GM21825 (cell line): ENCODE measurements around the gene LRRC41.
"Not testable (repeated sequence)": the region's sequence is repeated elsewhere in the genome, so short reads cannot be mapped to it uniquely, and the experiment has no call there.

Source experiments
- ATAC-seq: cut with Tn5 transposase; IDR thresholded peaks from one replicate; pipeline ENCODE4 v1.9.1; 2021; ENCODE audit warnings: mild to moderate bottlenecking, moderate library complexity; ENCODE audit not compliant: unreplicated experiment

Gene LRRC41

GRCh38 chr1:46246548-46247435 lies 56.6 kb downstream of the LRRC41 start:
- peak; percentile 45 for ATAC-seq

- ATAC-seq: not testable (repeated sequence)
Measured at GRCh38 chr1:46246136-46246535, 57.3 kb downstream of the LRRC41 start.

GRCh38 chr1:46244656-46245371 lies 58.6 kb downstream of the LRRC41 start:
- no peak for ATAC-seq

- ATAC-seq: not testable (repeated sequence)
Measured at GRCh38 chr1:46243831-46244230, 59.6 kb downstream of the LRRC41 start.

- no peak for ATAC-seq
Measured at GRCh38 chr1:46242918-46243317, 60.5 kb downstream of the LRRC41 start.

- not testable (repeated sequence) for ATAC-seq
Measured at GRCh38 chr1:46241733-46242132, 61.7 kb downstream of the LRRC41 start.

GRCh38 chr1:46238865-46239264 lies 64.6 kb downstream of the LRRC41 start:
- not testable (repeated sequence) for ATAC-seq

- ATAC-seq: no peak
Measured at GRCh38 chr1:46236882-46237281, 66.5 kb downstream of the LRRC41 start.

GRCh38 chr1:46231231-46231630 lies 72.2 kb downstream of the LRRC41 start:
- not testable (repeated sequence) for ATAC-seq
